ENCODE measurements around the gene OXGR1.

The OXGR1 gene

GRCh38 chr13:96940961-96941360 is 53.3 kb downstream of the OXGR1 start:
- Histone ChIP-seq H3K27me3 (replicated peaks; ENCODE audit: insufficient read depth, low read length) (no peaks in the 10 kb centered on the region), H3K4me2 (ENCODE audit: low read depth, low read length) (no peak overlapping the region), H3K9ac (ENCODE audit: low read length) (no peak overlapping the region), H3K9me2 (replicated peaks; ENCODE audit: insufficient read depth, low read length) (no peaks in the 10 kb centered on the region), H3K9me3 (replicated peaks; ENCODE audit: insufficient read depth, low read length) (no peaks in the 10 kb centered on the region), H3K79me2 (ENCODE audit: low read length) (no peaks in the 10 kb centered on the region), H3K36me3 (replicated peaks; ENCODE audit: insufficient read depth, low read length) (no peaks in the 10 kb centered on the region), H3K27ac (ENCODE audit: low read length) (no peak overlapping the region), H3F3A (ENCODE audit: insufficient read depth, low read length) (no peaks in the 10 kb centered on the region), H2AFZ (ENCODE audit: low read length) (no peak overlapping the region), H3K4me1 (ENCODE audit: low read length) (no peaks in the 10 kb centered on the region), H3K4me3 (ENCODE audit: low read length) (no peak overlapping the region), H4K20me1 (ENCODE audit: insufficient read depth, low read length) (no peaks in the 10 kb centered on the region)
- DNase-seq, result no peak
- TF ChIP-seq EZH2 (optimal IDR thresholded peaks at IDR 0.05; ENCODE audit: low read depth, low read length), result no peak
- no peak for TF ChIP-seq EZH2phosphoT487 (IDR thresholded peaks at IDR 0.05; ENCODE audit: low read length)
- no peak for TF ChIP-seq CTCF (IDR thresholded peaks at IDR 0.05; ENCODE audit: low read length)

DNA sequence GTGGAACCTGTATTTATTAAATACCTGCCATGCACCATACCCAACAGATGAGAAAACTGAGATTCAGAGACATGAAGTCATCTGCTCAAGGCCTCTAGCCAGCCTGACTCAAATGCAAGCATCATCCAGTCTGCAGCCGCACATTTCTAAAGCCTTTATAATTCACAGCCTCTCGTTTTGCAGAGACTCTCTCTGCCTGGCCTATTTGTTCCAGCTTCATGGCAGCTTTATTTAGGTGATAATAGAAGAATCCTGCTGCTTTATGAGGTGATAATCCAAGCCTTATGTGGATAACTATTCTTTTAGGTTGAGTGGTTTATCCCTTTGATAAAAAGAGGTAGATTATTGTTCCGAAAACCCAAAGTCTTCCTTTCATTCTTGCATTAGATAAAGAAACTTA is 58.4 kb downstream of the OXGR1 start:
- Histone ChIP-seq H3K4me3 (ENCODE audit: low read length) (no peak overlapping the region), H3K79me2 (ENCODE audit: low read length) (no peaks in the 10 kb centered on the region), H4K20me1 (ENCODE audit: insufficient read depth, low read length) (no peaks in the 10 kb centered on the region), H3F3A (ENCODE audit: insufficient read depth, low read length) (no peaks in the 10 kb centered on the region), H3K36me3 (replicated peaks; ENCODE audit: insufficient read depth, low read length) (no peaks in the 10 kb centered on the region), H3K4me1 (ENCODE audit: low read length) (no peaks in the 10 kb centered on the region), H3K4me2 (ENCODE audit: low read depth, low read length) (no peak overlapping the region), H3K27me3 (replicated peaks; ENCODE audit: insufficient read depth, low read length) (no peaks in the 10 kb centered on the region), H3K9me2 (replicated peaks; ENCODE audit: insufficient read depth, low read length) (no peaks in the 10 kb centered on the region), H3K9ac (ENCODE audit: low read length) (no peak overlapping the region), H2AFZ (ENCODE audit: low read length) (no peak overlapping the region), H3K27ac (ENCODE audit: low read length) (no peak overlapping the region), H3K9me3 (replicated peaks; ENCODE audit: insufficient read depth, low read length) (no peaks in the 10 kb centered on the region)
- TF ChIP-seq EZH2 (optimal IDR thresholded peaks at IDR 0.05; ENCODE audit: low read depth, low read length), result no peak
- TF ChIP-seq CTCF (IDR thresholded peaks at IDR 0.05; ENCODE audit: low read length), result no peak
- no peak for TF ChIP-seq EZH2phosphoT487 (IDR thresholded peaks at IDR 0.05; ENCODE audit: low read length)
- DNase-seq, result no peak

Measured in MM.1S (cell line).